SK-N-SH (cell line): Measurements from ENCODE around the gene SYT7.

Experiments
- CHD2 ChIP-seq: fragments of 150-350 bp; IDR thresholded peaks from 2 replicates; pipeline ENCODE4 v1.6.1; 2018; ENCODE audit warnings: low read length; ENCODE audit not compliant: partially characterized antibody
- CTCF ChIP-seq: fragments of 200-600 bp; sonication (generic); IDR thresholded peaks from 2 replicates; pipeline ENCODE4 v1.6.1; 2017; ENCODE audit warnings: antibody characterized with exemption, mild to moderate bottlenecking, moderate library complexity
- EP300 ChIP-seq, 2 experiments: IDR thresholded peaks; 2 replicates each; pipeline versions ENCODE4 v1.4.0 to v1.6.1; 2012; ENCODE audit warnings: borderline replicate concordance in 1 of 2, low read depth in 1 of 2, low read length in 1 of 2
- EZH2phosphoT487 ChIP-seq: fragments of 200-600 bp; sonication (generic); IDR thresholded peaks from 2 replicates; pipeline ENCODE4 v1.6.1; 2017; ENCODE audit warnings: low read depth, mixed run types, mild to moderate bottlenecking, antibody characterized with exemption, moderate library complexity, borderline replicate concordance
- GATA2 ChIP-seq: sonication (generic); formaldehyde crosslinking; IDR thresholded peaks from 2 replicates; pipeline ENCODE4 v1.5.0; 2020; ENCODE audit warnings: mild to moderate bottlenecking, missing genetic modification reagents
- REST ChIP-seq: IDR thresholded peaks from 2 replicates; pipeline ENCODE4 v1.6.1; 2012; ENCODE audit warnings: mild to moderate bottlenecking, low read depth, low read length, moderate library complexity
- RFX5 ChIP-seq: IDR thresholded peaks from 2 replicates; pipeline ENCODE4 v1.6.1; 2012; ENCODE audit warnings: mild to moderate bottlenecking, improper control_type of control experiment, low read length

- TF ChIP-seq EP300 (IDR thresholded peaks at IDR 0.05; ENCODE audit: borderline replicate concordance in 1 of 2, low read depth in 1 of 2, low read length in 1 of 2): no peak
- TF ChIP-seq REST: no peak
- no peak for TF ChIP-seq CTCF
- TF ChIP-seq GATA2 (CRISPR knock-in tag): no peak
- TF ChIP-seq CHD2: no peak
- TF ChIP-seq RFX5: no peak
- TF ChIP-seq EZH2phosphoT487: no peak
Observed at GRCh38 chr11:61589961-61590360, 9.1 kb upstream of the SYT7 start.
